Measurements from ENCODE around the gene PPM1H.

The PPM1H gene

GRCh38 chr12:62799766-62800406 is 135.1 kb downstream of the PPM1H start:
- no peak for DNase-seq (ENCODE audit: low spot score)

GRCh38 chr12:62799126-62799736 is 135.7 kb downstream of the PPM1H start:
- DNase-seq (ENCODE audit: low spot score) = peak; percentile 86

GRCh38 chr12:62794218-62794583 is 140.7 kb downstream of the PPM1H start:
- no peak for DNase-seq (ENCODE audit: low spot score)

GRCh38 chr12:62793256-62794217 is 141.4 kb downstream of the PPM1H start:
- DNase-seq (ENCODE audit: low spot score) = peak; percentile 76

- no peak for DNase-seq (ENCODE audit: low spot score)
Measured at GRCh38 chr12:62792236-62792870, 142.6 kb downstream of the PPM1H start.

GRCh38 chr12:62789851-62790250 is 145.1 kb downstream of the PPM1H start:
- DNase-seq (ENCODE audit: low spot score) = no peak

GRCh38 chr12:62787611-62788010 is 147.3 kb downstream of the PPM1H start:
- no peak for DNase-seq (ENCODE audit: low spot score)

GRCh38 chr12:62787023-62787422 is 147.9 kb downstream of the PPM1H start:
- DNase-seq (ENCODE audit: low spot score) = no peak

GRCh38 chr12:62785941-62786559 is 148.9 kb downstream of the PPM1H start:
- DNase-seq (ENCODE audit: low spot score) = no peak

- no peak for DNase-seq (ENCODE audit: low spot score)
Measured at GRCh38 chr12:62784576-62784975, 150.4 kb downstream of the PPM1H start.

- DNase-seq (ENCODE audit: low spot score) = no peak
Measured at GRCh38 chr12:62783881-62784280, 151.1 kb downstream of the PPM1H start.

GRCh38 chr12:62781136-62781880 is 153.6 kb downstream of the PPM1H start:
- DNase-seq (ENCODE audit: low spot score) = no peak

- DNase-seq (ENCODE audit: low spot score) = no peak
Measured at GRCh38 chr12:62779488-62779887, 155.5 kb downstream of the PPM1H start.

- DNase-seq (ENCODE audit: low spot score) = no peak
Measured at GRCh38 chr12:62778187-62778586, 156.8 kb downstream of the PPM1H start.

- DNase-seq (ENCODE audit: low spot score) = no peak
Measured at GRCh38 chr12:62776997-62777396, 158.0 kb downstream of the PPM1H start.

GRCh38 chr12:62776575-62776974 is 158.4 kb downstream of the PPM1H start:
- no peak for DNase-seq (ENCODE audit: low spot score)

- DNase-seq (ENCODE audit: low spot score) = no peak
Measured at GRCh38 chr12:62774794-62775193, 160.2 kb downstream of the PPM1H start.

GRCh38 chr12:62772416-62772955 is 162.5 kb downstream of the PPM1H start:
- no peak for DNase-seq (ENCODE audit: low spot score)

GRCh38 chr12:62771828-62772227 is 163.1 kb downstream of the PPM1H start:
- no peak for DNase-seq (ENCODE audit: low spot score)

- no peak for DNase-seq (ENCODE audit: low spot score)
Measured at GRCh38 chr12:62770381-62770780, 164.6 kb downstream of the PPM1H start.

GRCh38 chr12:62769076-62769619 is 165.8 kb downstream of the PPM1H start:
- no peak for DNase-seq (ENCODE audit: low spot score)
